Activated CD4-positive, alpha-beta T cell treated with anti-CD3 and anti-CD28 coated beads, Interleukin-2, amount 50 U/mL, for 1 hour (primary cell): Measurements from ENCODE around the gene ZNF160.
"Not testable (repeated sequence)": the region's sequence is repeated elsewhere in the genome, so short reads cannot be mapped to it uniquely, and the experiment has no call there.

Experiments used
- DNase-seq: peaks from one replicate; pipeline ENCODE4 v3.0.0-alpha.2; 2020

ZNF160 gene

GRCh38 chr19:53091413-53092254, 11.6 kb downstream of the ZNF160 start:
- DNase-seq: no peak

- no peak for DNase-seq
These were observed 15.1 kb downstream of the ZNF160 start for GRCh38 chr19:53088091-53088490.

DNA sequence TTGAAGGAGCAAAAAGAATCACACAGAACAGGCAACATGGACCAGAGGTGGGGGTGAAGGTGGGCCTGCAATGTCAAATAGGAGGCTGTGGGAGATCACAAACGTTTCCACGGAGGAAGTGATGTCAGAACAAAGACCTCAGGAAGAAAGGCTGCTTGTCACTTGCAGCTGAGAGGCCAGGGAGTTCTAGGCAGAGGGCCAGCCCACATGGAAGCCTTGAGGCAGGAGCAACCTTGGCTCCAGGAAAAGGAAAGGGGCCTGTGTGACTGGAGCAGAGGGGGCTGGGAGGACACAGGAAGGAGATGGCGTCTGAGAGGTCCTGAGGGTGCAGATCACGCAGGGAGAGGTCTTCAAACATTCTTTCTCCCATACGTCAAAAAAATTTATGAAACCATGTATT, 16.3 kb downstream of the ZNF160 start:
- DNase-seq: no peak

DNA sequence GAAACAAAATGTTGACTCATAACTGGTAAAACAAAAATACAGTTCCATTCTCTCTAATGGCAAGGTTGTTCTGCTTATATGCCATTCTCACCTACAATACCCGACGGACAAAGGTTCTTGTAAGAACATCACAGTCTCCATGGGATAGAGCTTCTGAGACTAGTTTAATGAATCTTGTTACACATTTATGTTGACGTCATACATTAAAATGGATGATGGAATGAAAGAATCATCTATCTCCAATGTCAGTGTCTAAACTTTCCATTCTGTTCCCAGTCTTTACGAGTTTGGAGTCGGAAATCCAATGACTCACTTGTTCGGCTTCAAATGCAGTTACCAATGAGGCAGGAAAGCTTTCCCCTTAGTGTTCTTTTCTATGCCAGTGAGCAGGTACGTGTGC, 17.7 kb downstream of the ZNF160 start:
- no peak for DNase-seq

GRCh38 chr19:53082929-53083328, 20.3 kb downstream of the ZNF160 start:
- no peak for DNase-seq

- no peak for DNase-seq
These were observed 23.8 kb downstream of the ZNF160 start for GRCh38 chr19:53079313-53079924.

DNA sequence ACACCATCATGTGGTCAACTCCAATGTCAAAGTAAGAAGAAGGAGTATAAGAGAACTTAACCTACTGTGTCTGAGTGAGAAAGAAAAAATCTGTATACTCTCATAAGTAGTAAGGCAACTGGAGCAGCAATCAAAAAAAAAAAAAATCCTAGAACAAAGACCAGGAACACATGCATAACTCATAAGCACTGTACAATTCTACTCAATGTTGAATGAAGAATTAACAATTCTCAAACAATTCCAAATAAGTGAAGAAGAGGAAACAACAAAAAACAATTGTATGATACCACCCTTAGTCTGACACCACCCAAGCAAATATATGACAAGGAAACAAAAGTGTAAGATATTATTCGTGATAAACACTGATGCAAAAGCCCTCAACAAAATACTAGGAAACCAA, 24.6 kb downstream of the ZNF160 start:
- no peak for DNase-seq

DNA sequence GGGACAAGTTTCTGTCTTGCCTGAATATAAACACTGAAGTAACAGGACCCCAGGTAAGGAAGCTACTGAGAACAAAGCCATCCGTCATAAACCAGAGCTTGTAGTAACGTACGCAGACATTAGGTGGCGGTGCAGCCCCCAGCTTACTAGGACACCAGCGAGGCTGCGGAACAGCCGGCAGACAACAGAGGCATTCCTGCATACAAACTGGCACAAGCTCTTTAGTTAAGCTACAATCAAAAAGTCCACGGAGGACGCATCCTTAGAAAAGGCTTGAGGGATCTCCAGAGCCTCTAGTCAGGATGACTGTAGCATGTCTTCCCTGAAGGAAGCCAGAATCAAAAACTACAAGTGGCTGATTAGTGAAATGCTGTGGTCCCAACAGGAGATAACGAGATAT, 26.2 kb downstream of the ZNF160 start:
- DNase-seq: no peak

GRCh38 chr19:53068834-53069233, 34.4 kb downstream of the ZNF160 start:
- DNase-seq: no peak

DNA sequence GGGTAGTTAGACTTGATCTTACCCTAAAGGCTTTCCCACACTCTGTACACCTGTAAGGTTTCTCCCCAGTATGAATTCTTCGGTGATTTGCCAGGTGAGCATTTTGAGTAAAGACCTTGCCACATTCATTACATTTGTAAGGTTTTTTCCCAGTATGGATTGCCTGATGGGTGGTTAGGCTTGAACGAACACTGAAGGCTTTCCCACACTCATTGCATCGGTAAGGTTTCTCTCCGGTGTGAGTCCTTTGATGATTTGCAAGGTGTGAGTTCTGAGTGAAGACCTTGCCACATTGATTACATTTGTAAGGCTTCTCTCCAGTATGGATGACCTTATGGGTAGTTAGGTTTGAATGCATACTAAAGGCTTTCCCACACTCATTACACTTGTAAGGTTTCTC, 35.0 kb downstream of the ZNF160 start:
- no peak for DNase-seq

- no peak for DNase-seq
These were observed 45.2 kb downstream of the ZNF160 start for GRCh38 chr19:53057904-53058580.

- no peak for DNase-seq
These were observed 48.1 kb downstream of the ZNF160 start for GRCh38 chr19:53055117-53055516.

- no peak for DNase-seq
These were observed 55.8 kb downstream of the ZNF160 start for GRCh38 chr19:53047379-53047778.

GRCh38 chr19:53045536-53045935, 57.7 kb downstream of the ZNF160 start:
- DNase-seq: no peak

- DNase-seq: no peak
These were observed 61.9 kb downstream of the ZNF160 start for GRCh38 chr19:53041366-53041765.

DNA sequence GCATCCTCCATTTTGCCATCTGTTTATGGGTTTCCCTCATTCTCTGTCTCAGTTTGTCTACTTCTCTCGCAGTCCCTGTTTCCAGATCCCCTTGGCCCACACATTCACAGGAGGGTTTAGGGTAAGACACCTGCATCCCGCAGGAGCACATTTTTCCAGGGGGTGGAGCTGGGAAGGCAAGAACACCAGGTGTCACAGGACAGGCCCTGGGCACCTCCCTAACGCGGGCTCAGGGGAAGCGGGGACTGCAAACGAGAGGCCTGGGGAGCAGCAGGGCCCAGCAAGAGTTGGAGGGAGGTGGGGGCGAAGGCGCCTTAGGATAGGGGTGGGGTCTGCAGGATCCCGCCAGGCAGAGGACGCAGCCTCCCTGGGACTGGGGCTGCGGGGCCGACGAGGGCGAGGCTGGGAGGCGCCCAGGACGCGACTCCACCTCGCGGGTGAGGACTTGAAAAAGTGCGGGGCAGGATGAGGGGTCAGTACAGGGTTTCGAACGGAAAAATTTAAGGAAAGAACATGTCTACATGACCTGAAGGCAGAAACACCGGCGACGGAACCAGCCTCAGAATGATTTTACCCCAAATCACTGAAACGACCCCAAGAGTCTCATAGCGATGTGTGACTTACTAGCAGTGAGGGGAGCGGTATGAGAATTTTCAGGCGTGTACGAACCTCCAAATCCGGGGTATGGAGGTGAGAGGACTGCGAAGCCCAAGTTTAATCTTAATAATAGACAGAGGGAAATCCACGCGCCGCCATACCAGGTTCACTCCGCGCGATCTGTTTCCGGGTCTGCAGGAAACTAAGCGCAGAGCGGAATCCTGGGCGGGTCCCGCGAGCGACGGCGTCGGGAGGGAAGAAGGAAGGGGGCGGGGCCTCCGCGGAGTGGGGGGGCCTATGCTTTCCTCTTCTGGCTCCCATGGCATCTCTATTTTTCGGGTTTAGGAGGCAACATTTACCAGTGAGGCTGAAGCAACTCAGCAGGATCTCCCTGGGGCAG, 65.8 kb downstream of the ZNF160 start:
- no peak for DNase-seq

DNA sequence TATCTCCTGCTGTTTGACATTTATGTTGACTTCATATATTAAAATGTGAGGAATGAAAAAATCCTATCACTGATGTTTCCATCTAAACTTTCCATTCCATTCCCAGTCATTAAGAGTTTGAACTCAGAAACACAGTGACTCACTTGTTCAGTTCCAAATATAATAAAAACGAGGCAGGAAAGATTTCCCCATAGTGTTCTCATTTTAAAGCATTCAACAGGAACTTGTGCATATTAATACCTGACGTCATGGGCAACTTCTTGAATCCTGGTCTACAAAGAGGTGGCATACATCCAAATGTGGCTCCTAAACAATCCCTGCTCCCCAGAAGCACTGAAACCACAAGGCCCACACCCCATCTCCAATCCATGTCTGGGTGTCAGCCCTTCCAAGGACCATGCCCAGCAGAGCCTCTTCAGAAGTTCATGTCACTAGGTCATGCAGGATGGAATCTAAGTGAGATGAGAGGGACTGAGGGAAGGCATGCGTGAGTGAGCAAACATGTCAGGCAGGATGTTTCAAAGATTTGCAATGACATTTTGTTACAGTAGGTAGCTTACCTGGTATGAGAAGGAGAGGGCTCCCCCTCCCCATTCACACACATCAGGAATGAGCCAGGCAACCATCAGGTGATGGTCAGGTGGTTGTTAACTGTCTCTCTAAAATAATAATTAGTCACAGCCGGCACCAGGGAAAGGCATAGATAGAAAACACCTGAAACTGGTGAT, 68.1 kb downstream of the ZNF160 start:
- no peak for DNase-seq

GRCh38 chr19:53034054-53034453, 69.2 kb downstream of the ZNF160 start:
- DNase-seq: no peak

DNA sequence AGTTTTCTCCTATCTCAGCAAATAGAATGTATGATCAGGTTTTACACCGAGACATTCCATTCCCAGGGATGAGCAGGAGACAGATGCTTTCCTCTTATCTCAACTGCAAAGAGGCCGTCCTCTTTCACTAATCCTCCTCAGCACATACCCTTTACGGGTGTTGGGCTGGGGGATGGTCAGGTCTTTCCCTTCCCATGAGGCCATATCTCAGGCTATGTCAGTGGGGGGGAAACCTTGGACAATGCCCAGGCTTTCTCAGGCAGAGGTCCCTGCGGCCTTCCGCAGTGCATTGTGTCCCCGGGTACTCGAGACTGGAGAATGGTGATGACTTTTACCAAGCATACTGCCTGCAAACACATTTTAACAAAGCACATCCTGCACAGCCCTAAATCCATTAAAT, 74.9 kb downstream of the ZNF160 start:
- DNase-seq: not testable (repeated sequence)

GRCh38 chr19:53019684-53020083, 83.5 kb downstream of the ZNF160 start:
- DNase-seq: peak; percentile 4
